Measurements from ENCODE around the gene POLA1.

POLA1 gene

DNA sequence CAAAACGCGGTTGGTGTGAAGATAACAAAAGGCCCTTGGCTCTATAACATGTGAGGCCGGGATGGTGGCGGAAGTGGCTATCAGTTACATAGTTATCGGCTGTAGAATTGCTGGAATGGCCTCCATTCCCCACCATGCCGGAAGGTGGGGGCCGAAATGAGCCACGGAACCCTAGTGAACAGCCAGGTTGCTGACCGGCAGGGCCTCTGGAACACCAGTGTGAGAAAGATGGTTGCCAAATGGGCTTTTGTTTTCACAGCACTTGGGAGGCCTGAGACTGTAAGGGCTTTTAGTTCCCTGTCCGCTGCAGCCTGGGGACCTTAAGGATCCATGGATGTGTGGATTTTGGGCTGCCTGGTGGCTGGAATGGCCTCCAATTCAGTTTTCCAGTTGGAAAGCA is 345.3 kb downstream of the POLA1 start:
- H3K27me3 ChIP-seq (ENCODE audit: insufficient read depth, low read length) = no peaks in the 10 kb centered on the region
- H3K4me3 ChIP-seq (ENCODE audit: low read length) = no peak overlapping the region
- H3K27ac ChIP-seq (ENCODE audit: low read depth, low read length) = no peak overlapping the region
- H3K9me3 ChIP-seq (ENCODE audit: insufficient read depth, low read depth, low read length) = no peaks in the 10 kb centered on the region
- H3K9ac ChIP-seq (ENCODE audit: low read depth, low read length) = no peak overlapping the region
- WGBS = 92% methylated on average over 10 of the region's 10 CpGs
- no peaks in the 10 kb centered on the region for H3K4me1 ChIP-seq (ENCODE audit: insufficient read depth, low read length)
- H3K36me3 ChIP-seq (ENCODE audit: insufficient read depth, low read length) = no peaks in the 10 kb centered on the region

DNA sequence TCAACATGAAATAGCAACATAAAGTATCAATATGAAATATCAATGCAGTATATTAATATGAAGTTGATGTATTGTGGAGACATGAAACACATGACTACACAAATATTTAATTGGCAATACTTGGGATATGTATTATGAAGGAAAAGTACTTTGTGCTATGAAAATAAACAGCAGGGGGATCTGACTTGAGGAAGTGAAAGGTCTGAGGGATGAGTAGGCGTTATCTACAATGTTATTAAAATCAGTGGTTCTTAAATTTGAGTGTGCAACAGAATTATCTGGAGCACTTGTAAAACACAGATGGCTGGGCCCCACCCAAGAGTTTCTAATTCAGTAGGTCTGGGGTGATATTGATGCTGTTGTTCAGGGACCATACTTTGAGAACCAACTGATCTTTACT is 349.5 kb downstream of the POLA1 start:
- Histone ChIP-seq H3K27ac (ENCODE audit: low read depth, low read length) (no peak overlapping the region), H3K27me3 (ENCODE audit: insufficient read depth, low read length) (no peaks in the 10 kb centered on the region), H3K9ac (ENCODE audit: low read depth, low read length) (no peak overlapping the region), H3K4me3 (ENCODE audit: low read length) (no peak overlapping the region), H3K4me1 (ENCODE audit: insufficient read depth, low read length) (peaks cover 7% of the 10 kb centered on the region; the same call in 1 of the 2 replicates), H3K36me3 (ENCODE audit: insufficient read depth, low read length) (no peaks in the 10 kb centered on the region), H3K9me3 (ENCODE audit: insufficient read depth, low read depth, low read length) (no peaks in the 10 kb centered on the region)
- WGBS = 100% methylated on average over 1 of the region's 1 CpG

All from HUES64 (cell line).